Psoas muscle (tissue), 8 donors: ENCODE data around the gene ARHGEF28. TPM values are rescaled to one million over a fixed set of nuclear protein-coding genes. Genes with fewer than 3 reads are reported as not detected.

Source experiments
- ATAC-seq, 4 donors: fragments of 200-7000 bp; cut with Tn5 transposase; one replicate each; pipeline ENCODE4 v1.9.1; 2020; ENCODE audit warnings: moderate library complexity in 3 of 4, mild to moderate bottlenecking in 2 of 4
- DNase-seq, 2 donors: peaks; one replicate each; pipeline ENCODE4 v3.0.0-alpha.2; 2020
- H3K27ac ChIP-seq: fragments of 200-600 bp; one replicate; pipeline ENCODE4 v1.8.0; 2022
- H3K27me3 ChIP-seq, 3 donors: fragments of 200-600 bp in 1 of 3; one replicate each; pipeline versions ENCODE4 v1.6.1 to v1.8.0; 2013 to 2022; ENCODE audit warnings: low read length in 2 of 3, mild to moderate bottlenecking in 2 of 3, moderate library complexity in 1 of 3; ENCODE audit not compliant: insufficient read depth in 3 of 3
- H3K36me3 ChIP-seq, 2 donors: fragments of 200-600 bp in 1 of 2; one replicate each; pipeline versions ENCODE4 v1.6.1 to v1.8.0; 2013 to 2022; ENCODE audit warnings: low read depth in 1 of 2, mild to moderate bottlenecking in 1 of 2, moderate library complexity in 1 of 2; ENCODE audit not compliant: insufficient read depth in 1 of 2
- H3K4me1 ChIP-seq: fragments of 200-600 bp; one replicate; pipeline ENCODE4 v1.8.0; 2022
- H3K4me3 ChIP-seq: fragments of 200-600 bp; one replicate; pipeline ENCODE4 v1.8.0; 2022; ENCODE audit warnings: mild to moderate bottlenecking
- H3K9me3 ChIP-seq: fragments of 200-600 bp; one replicate; pipeline ENCODE4 v1.8.0; 2022
- CTCF ChIP-seq: fragments of 200-600 bp; IDR thresholded peaks from one replicate; pipeline ENCODE4 v1.8.0; 2022; ENCODE audit warnings: antibody characterized with exemption
- WGBS, 3 donors: extraction: QIAGEN DNeasy Blood & Tissue Kit; methylation state at CpG; one replicate each; pipeline versions ENCODE4 v1.1.6 to v1.1.7; 2013; 5-methylcytosine and 5-hydroxymethylcytosine counted together
- intact Hi-C, 2 donors: fragments of 100-400 bp; cut with DNase I; formaldehyde crosslinking; loops; one replicate each; pipeline versions ENCODE4 v1.11.0 to v1.14.2; 2022
- polyA plus RNA-seq, 3 donors: library from polyadenylated mRNA; stranded (reverse); fragments of 200-250 nt; gene quantifications; one replicate each; pipeline ENCODE4 v1.2.3, GENCODE V29; 2013
- total RNA-seq, 4 donors: library from RNA; stranded (reverse); fragmentation: NEBNext Ultra II Directional in 2 of 4; extraction: Animal tissue kit (Norgen Biotek cat#: 25700) in 2 of 4; gene quantifications; one replicate each; pipeline versions ENCODE4 v1.2.1 to v1.2.4, GENCODE V29; 2021 to 2023
- donor health status: healthy with polysubstance abuse.
- donor health status: DM: no; HTN: no; CAD: no; lungs with moderate emphysema.
- donor health status: Bipolar disorder and iron deficiency.
- donor health status: healthy.
- donor health status: DM: yes; HTN: yes; CAD: no.
- donor health status: DM: no; HTN: no; CAD: no.
- donor health status: DM: no; HTN: no; CAD: no.
- donor health status: DM: yes; HTN: yes; CAD: no.

Gene ARHGEF28
- total and polyA plus RNA-seq, 7 donors = 0.39 to 1.3 (median 1.00) TPM

GRCh38 chr5:73727470-73727869 lies 101.5 kb downstream of the ARHGEF28 start:
- H3K27ac ChIP-seq = no peak overlapping the region
- H3K36me3 ChIP-seq = no peaks in the 10 kb centered on the region
- no peak overlapping the region for H3K4me3 ChIP-seq
- WGBS, 3 donors = 22 to 30% (median 25%) methylated on average over 1 of the region's 1 CpG
- ATAC-seq = no peak
- no peaks in the 10 kb centered on the region for H3K27me3 ChIP-seq
- TF ChIP-seq CTCF = no peak
- H3K4me1 ChIP-seq = no peaks in the 10 kb centered on the region
- DNase-seq = no peak
- intact Hi-C loops = no loop called here
- H3K9me3 ChIP-seq = no peaks in the 10 kb centered on the region

- intact Hi-C loops = no loop called here
- Histone ChIP-seq H3K27ac (no peak overlapping the region), H3K9me3 (no peaks in the 10 kb centered on the region), H3K27me3 (no peaks in the 10 kb centered on the region), H3K4me1 (no peaks in the 10 kb centered on the region), H3K4me3 (no peak overlapping the region), H3K36me3 (no peaks in the 10 kb centered on the region)
- ATAC-seq (no peak), DNase-seq (no peak)
- 63 to 69% (median 64%) methylated on average over 7 of the region's 7 CpGs for WGBS, 3 donors
- no peak for TF ChIP-seq CTCF
These were observed 102.7 kb downstream of the ARHGEF28 start for GRCh38 chr5:73728493-73729273.

- Histone ChIP-seq H3K36me3 (no peaks in the 10 kb centered on the region), H3K4me1 (no peaks in the 10 kb centered on the region), H3K27ac (no peak overlapping the region), H3K4me3 (no peak overlapping the region), H3K27me3 (no peaks in the 10 kb centered on the region), H3K9me3 (no peaks in the 10 kb centered on the region)
- no peak for TF ChIP-seq CTCF
- DNase-seq (no peak), ATAC-seq (no peak)
- 96 to 97% (median 96%) methylated on average over 3 of the region's 3 CpGs for WGBS, 3 donors
- intact Hi-C loops = no loop called here
These were observed 103.3 kb downstream of the ARHGEF28 start for GRCh38 chr5:73729329-73729728.

- DNase-seq = no peak
- ATAC-seq = no peak
- WGBS, 3 donors = 91 to 95% (median 94%) methylated on average over 2 of the region's 2 CpGs
- no peaks in the 10 kb centered on the region for H3K4me1 ChIP-seq
- H3K9me3 ChIP-seq = no peaks in the 10 kb centered on the region
- no peak overlapping the region for H3K4me3 ChIP-seq
- H3K27me3 ChIP-seq = no peaks in the 10 kb centered on the region
- TF ChIP-seq CTCF = no peak
- intact Hi-C loops = no loop called here
- H3K27ac ChIP-seq = no peak overlapping the region
- H3K36me3 ChIP-seq = no peaks in the 10 kb centered on the region
These were observed 106.0 kb downstream of the ARHGEF28 start for GRCh38 chr5:73732045-73732444.

- no peak for ATAC-seq
- Histone ChIP-seq H3K36me3 (no peaks in the 10 kb centered on the region), H3K27me3 (no peaks in the 10 kb centered on the region), H3K4me3 (no peak overlapping the region), H3K27ac (no peak overlapping the region), H3K9me3 (no peaks in the 10 kb centered on the region), H3K4me1 (no peaks in the 10 kb centered on the region)
- no peak for DNase-seq
- intact Hi-C loops = no loop called here
- WGBS, 3 donors = 87 to 97% (median 87%) methylated on average over 1 of the region's 1 CpG
- TF ChIP-seq CTCF = no peak
These were observed 107.2 kb downstream of the ARHGEF28 start for GRCh38 chr5:73733219-73733618.
